Ectodermal cell (in vitro differentiated cells): Measurements from ENCODE around the gene PDIA3.

Experiments
- H3K27ac ChIP-seq: 2 replicates; pipeline ENCODE4 v1.7.0; 2013; ENCODE audit warnings: mild to moderate bottlenecking, low read depth, low read length; ENCODE audit not compliant: insufficient read depth, poor library complexity, severe bottlenecking
- H3K27me3 ChIP-seq: 2 replicates; pipeline ENCODE4 v1.7.0; 2013; ENCODE audit warnings: mild to moderate bottlenecking, low read length; ENCODE audit not compliant: insufficient read depth, control insufficient read depth, poor library complexity, severe bottlenecking
- H3K36me3 ChIP-seq: one replicate; pipeline ENCODE4 v1.7.0; 2013; ENCODE audit warnings: low read length; ENCODE audit not compliant: control insufficient read depth, insufficient read depth
- H3K4me1 ChIP-seq: one replicate; pipeline ENCODE4 v1.7.0; 2013; ENCODE audit warnings: low read length; ENCODE audit not compliant: control insufficient read depth, insufficient read depth
- H3K4me3 ChIP-seq: 2 replicates; pipeline ENCODE4 v1.7.0; 2013; ENCODE audit warnings: low read depth, low read length, control low read depth; ENCODE audit not compliant: insufficient read depth
- H3K9me3 ChIP-seq: 2 replicates; pipeline ENCODE4 v1.7.0; 2013; ENCODE audit warnings: mild to moderate bottlenecking, low read length, moderate library complexity; ENCODE audit not compliant: control insufficient read depth
- WGBS, 2 experiments: methylation state at CpG; one replicate each; pipeline ENCODE4 v1.1.7; 2013; ENCODE audit warnings: missing lambda C conversion rate in 2 of 2; 5-methylcytosine and 5-hydroxymethylcytosine counted together

Gene PDIA3

GRCh38 chr15:43776718-43777266 is 30.6 kb downstream of the PDIA3 start, which contains the start of gene ELL3:
TSS of gene ELL3 (minus strand) at chr15:43776966. CDS start at chr15:43776901, 65 bp downstream.
- Histone ChIP-seq H3K9me3 (no peaks in the 10 kb centered on the region), H3K4me1 (no peaks in the 10 kb centered on the region), H3K4me3 (peak within 1 kb of the TSS; percentile 51), H3K27ac (no peak within 1 kb of the TSS), H3K36me3 (peaks cover 7% of the 10 kb centered on the region), H3K27me3 (peaks cover 20% of the 10 kb centered on the region)
- 0% methylated on average over 41 of the region's 41 CpGs for WGBS, 2 experiments

- Histone ChIP-seq H3K4me3 (peak overlapping the region; percentile 51), H3K36me3 (peaks cover 5% of the 10 kb centered on the region), H3K9me3 (no peaks in the 10 kb centered on the region), H3K27me3 (peaks cover 20% of the 10 kb centered on the region), H3K27ac (no peak overlapping the region), H3K4me1 (no peaks in the 10 kb centered on the region)
- 5 to 6% methylated on average over 31 of the region's 31 CpGs for WGBS, 2 experiments
These were observed 31.2 kb downstream of the PDIA3 start for GRCh38 chr15:43777267-43777914.

GRCh38 chr15:43779016-43779415 is 32.8 kb downstream of the PDIA3 start:
- WGBS, 2 experiments = 80 to 92% methylated on average over 1 of the region's 1 CpG
- Histone ChIP-seq H3K4me3 (no peak overlapping the region), H3K27ac (no peak overlapping the region), H3K9me3 (no peaks in the 10 kb centered on the region), H3K27me3 (peaks cover 20% of the 10 kb centered on the region), H3K4me1 (no peaks in the 10 kb centered on the region), H3K36me3 (no peaks in the 10 kb centered on the region)

- WGBS, 2 experiments = 89 to 91% methylated on average over 3 of the region's 3 CpGs
- H3K27ac ChIP-seq = no peak overlapping the region
- H3K4me1 ChIP-seq = peaks cover 5% of the 10 kb centered on the region
- no peak overlapping the region for H3K4me3 ChIP-seq
- no peaks in the 10 kb centered on the region for H3K9me3 ChIP-seq
- H3K36me3 ChIP-seq = peaks cover 9% of the 10 kb centered on the region
- no peaks in the 10 kb centered on the region for H3K27me3 ChIP-seq
These were observed 43.2 kb downstream of the PDIA3 start for GRCh38 chr15:43789409-43789808.

- Histone ChIP-seq H3K36me3 (peaks cover 12% of the 10 kb centered on the region), H3K9me3 (no peaks in the 10 kb centered on the region), H3K4me1 (peaks cover 10% of the 10 kb centered on the region), H3K27ac (peak within 1 kb of the TSS; percentile 61), H3K4me3 (peak within 1 kb of the TSS; percentile 98), H3K27me3 (no peaks in the 10 kb centered on the region)
- WGBS, 2 experiments = 0% methylated on average over 66 of the region's 66 CpGs
These were observed 45.9 kb downstream of the PDIA3 start, which contains the start of gene SERF2 for GRCh38 chr15:43791993-43792760. TSS of gene SERF2 (plus strand) at chr15:43792320. CDS start at chr15:43792377, 57 bp downstream.

- 9 to 10% methylated on average over 33 of the region's 33 CpGs for WGBS, 2 experiments
- H3K4me1 ChIP-seq = peaks cover 10% of the 10 kb centered on the region
- peak overlapping the region; percentile 61 for H3K27ac ChIP-seq
- no peaks in the 10 kb centered on the region for H3K9me3 ChIP-seq
- no peaks in the 10 kb centered on the region for H3K27me3 ChIP-seq
- H3K4me3 ChIP-seq = peak overlapping the region; percentile 98
- peaks cover 12% of the 10 kb centered on the region for H3K36me3 ChIP-seq
These were observed 46.7 kb downstream of the PDIA3 start for GRCh38 chr15:43792761-43793476.

- H3K4me3 ChIP-seq = peak overlapping the region; percentile 17
These were observed 47.4 kb downstream of the PDIA3 start for GRCh38 chr15:43793647-43794046.

GRCh38 chr15:43794269-43795037 is 48.2 kb downstream of the PDIA3 start:
- WGBS, 2 experiments = 94 to 95% methylated on average over 9 of the region's 9 CpGs
- Histone ChIP-seq H3K36me3 (peaks cover 14% of the 10 kb centered on the region), H3K27ac (no peak overlapping the region), H3K9me3 (no peaks in the 10 kb centered on the region), H3K4me1 (peaks cover 10% of the 10 kb centered on the region), H3K27me3 (no peaks in the 10 kb centered on the region), H3K4me3 (no peak overlapping the region)

More at GRCh38 chr15:43793647-43794046, 47.4 kb downstream of the PDIA3 start:
- peaks cover 10% of the 10 kb centered on the region for H3K4me1 ChIP-seq
- no peaks in the 10 kb centered on the region for H3K9me3 ChIP-seq
- no peaks in the 10 kb centered on the region for H3K27me3 ChIP-seq
- 93 to 95% methylated on average over 9 to 10 of the region's 10 CpGs for WGBS, 2 experiments
- peaks cover 12% of the 10 kb centered on the region for H3K36me3 ChIP-seq
- no peak overlapping the region for H3K27ac ChIP-seq

GRCh38 chr15:43795197-43795596 is 49.0 kb downstream of the PDIA3 start:
- 93 to 95% methylated on average over 2 of the region's 2 CpGs for WGBS, 2 experiments

More at GRCh38 chr15:43795197-43795596, 49.0 kb downstream of the PDIA3 start:
- H3K9me3 ChIP-seq = no peaks in the 10 kb centered on the region
- H3K4me1 ChIP-seq = peaks cover 13% of the 10 kb centered on the region
- H3K36me3 ChIP-seq = peaks cover 15% of the 10 kb centered on the region
- H3K27me3 ChIP-seq = no peaks in the 10 kb centered on the region
- H3K27ac ChIP-seq = no peak overlapping the region
- H3K4me3 ChIP-seq = no peak overlapping the region
